Activated CD8-positive, alpha-beta T cell treated with anti-CD3 and anti-CD28 coated beads, Interleukin-2, amount 10 ng/mL, durations not matched to agents 7 days and 5 days (primary cell): ENCODE results near the gene PERCC1. TPM values are rescaled to one million over a fixed set of nuclear protein-coding genes. Genes with fewer than 3 reads are reported as not detected.

Experiments
- ATAC-seq: fragments of 150-1000 bp; cut with Tn5 transposase; one replicate; pipeline ENCODE4 v1.10.0; 2021; ENCODE audit warnings: moderate library complexity
- CTCF ChIA-PET: fragments of 350-600 bp; sonication (Branson Sonifier 250); formaldehyde crosslinking; loops from one replicate; lab custom pipeline; 2021; ENCODE audit warnings: antibody characterized with exemption; lab: Charles Lee
- POLR2A ChIA-PET: fragments of 350-600 bp; sonication (Branson Sonifier 250); formaldehyde crosslinking; loops from one replicate; lab custom pipeline; 2021; ENCODE audit warnings: antibody characterized with exemption; lab: Charles Lee
- DNase-seq: peaks from one replicate; pipeline ENCODE4 v3.0.0-alpha.2; 2020
- H3K27ac Mint-ChIP-seq: one replicate; pipeline ENCODE4 v1.8.0; 2021; ENCODE audit warnings: mild to moderate bottlenecking, mixed read lengths
- H3K27me3 Mint-ChIP-seq: one replicate; pipeline ENCODE4 v1.8.0; 2021; ENCODE audit warnings: low read depth, mixed read lengths
- H3K36me3 Mint-ChIP-seq: one replicate; pipeline ENCODE4 v1.8.0; 2021; ENCODE audit warnings: low read depth, mixed read lengths
- H3K4me1 Mint-ChIP-seq: one replicate; pipeline ENCODE4 v1.8.0; 2021; ENCODE audit warnings: low read depth, mixed read lengths
- H3K4me3 Mint-ChIP-seq: one replicate; pipeline ENCODE4 v1.8.0; 2021; ENCODE audit warnings: mild to moderate bottlenecking, mixed read lengths
- H3K9me3 Mint-ChIP-seq: one replicate; pipeline ENCODE4 v1.8.0; 2022; ENCODE audit warnings: mixed read lengths; ENCODE audit not compliant: insufficient read depth
- total RNA-seq, 2 experiments: library from RNA; stranded (reverse); gene quantifications; one replicate each; pipeline ENCODE4 v1.2.3, GENCODE V29; 2021

Gene PERCC1
- total RNA-seq, 2 experiments from 2014 or later, result 0.37 TPM; not detected in 1

GRCh38 chr16:1397779-1398178 is 33.1 kb upstream of the PERCC1 start:
- DNase-seq (no peak), ATAC-seq (no peak)
- ChIA-PET CTCF (no interaction called here), POLR2A (interaction anchor here (1.0 kb wide), 1 partner anchor 13 kb away, joined by 3 read pairs; no protein-coding TSS in a partner anchor)
- Mint-ChIP-seq H3K4me3 (no peak overlapping the region), H3K4me1 (no peaks in the 10 kb centered on the region), H3K27me3 (no peaks in the 10 kb centered on the region), H3K36me3 (peaks cover 14% of the 10 kb centered on the region), H3K9me3 (no peaks in the 10 kb centered on the region), H3K27ac (no peak overlapping the region)

- Mint-ChIP-seq H3K9me3 (no peaks in the 10 kb centered on the region), H3K36me3 (peaks cover 14% of the 10 kb centered on the region), H3K27me3 (no peaks in the 10 kb centered on the region), H3K4me1 (no peaks in the 10 kb centered on the region), H3K27ac (no peak overlapping the region), H3K4me3 (no peak overlapping the region)
- CTCF ChIA-PET, result no interaction called here
- ATAC-seq (no peak), DNase-seq (no peak)
- POLR2A ChIA-PET, result interaction anchor here (1.0 kb wide), 1 partner anchor 14 kb away, joined by 3 read pairs; no protein-coding TSS in a partner anchor
Observed at GRCh38 chr16:1398351-1398750, 32.5 kb upstream of the PERCC1 start.

- Mint-ChIP-seq H3K4me1 (no peaks in the 10 kb centered on the region), H3K9me3 (no peaks in the 10 kb centered on the region), H3K36me3 (peaks cover 14% of the 10 kb centered on the region), H3K27me3 (no peaks in the 10 kb centered on the region), H3K27ac (no peak overlapping the region), H3K4me3 (no peak overlapping the region)
- ATAC-seq (no peak), DNase-seq (no peak)
- CTCF ChIA-PET, result no interaction called here
- POLR2A ChIA-PET, result interaction anchor here (1.0 kb wide), 1 partner anchor 15 kb away, joined by 3 read pairs; no protein-coding TSS in a partner anchor
Observed at GRCh38 chr16:1398826-1399581, 31.9 kb upstream of the PERCC1 start.

GRCh38 chr16:1401061-1401757 is 29.7 kb upstream of the PERCC1 start:
- POLR2A ChIA-PET, result interaction anchor here (0.5 kb wide), 1 partner anchor 11 kb away, joined by 3 read pairs; no protein-coding TSS in a partner anchor
- no peak for ATAC-seq
- Mint-ChIP-seq H3K4me3 (no peak overlapping the region), H3K36me3 (peaks cover 14% of the 10 kb centered on the region), H3K27me3 (no peaks in the 10 kb centered on the region), H3K27ac (no peak overlapping the region), H3K4me1 (no peaks in the 10 kb centered on the region), H3K9me3 (no peaks in the 10 kb centered on the region)
- CTCF ChIA-PET, result no interaction called here
- no peak for DNase-seq

- no peaks in the 10 kb centered on the region for H3K9me3 Mint-ChIP-seq
- DNase-seq (no peak), ATAC-seq (no peak)
- H3K27me3 Mint-ChIP-seq, result no peaks in the 10 kb centered on the region
- no peaks in the 10 kb centered on the region for H3K4me1 Mint-ChIP-seq
- peaks cover 12% of the 10 kb centered on the region for H3K36me3 Mint-ChIP-seq
- H3K4me3 Mint-ChIP-seq, result no peak overlapping the region
- POLR2A ChIA-PET, result no interaction called here
- CTCF ChIA-PET, result no interaction called here
- H3K27ac Mint-ChIP-seq, result no peak overlapping the region
Observed at GRCh38 chr16:1401758-1402154, 29.1 kb upstream of the PERCC1 start.

GRCh38 chr16:1403036-1403435 is 27.8 kb upstream of the PERCC1 start:
- Mint-ChIP-seq H3K36me3 (peaks cover 11% of the 10 kb centered on the region), H3K27me3 (no peaks in the 10 kb centered on the region), H3K9me3 (no peaks in the 10 kb centered on the region), H3K4me1 (peaks cover 8% of the 10 kb centered on the region), H3K4me3 (no peak overlapping the region), H3K27ac (no peak overlapping the region)
- ChIA-PET CTCF (no interaction called here), POLR2A (no interaction called here)
- ATAC-seq, result no peak
- DNase-seq, result no peak

- Mint-ChIP-seq H3K9me3 (no peaks in the 10 kb centered on the region), H3K36me3 (peaks cover 9% of the 10 kb centered on the region), H3K27me3 (no peaks in the 10 kb centered on the region), H3K27ac (no peak overlapping the region), H3K4me1 (peaks cover 11% of the 10 kb centered on the region), H3K4me3 (no peak overlapping the region)
- DNase-seq (no peak), ATAC-seq (no peak)
- CTCF ChIA-PET, result no interaction called here
- POLR2A ChIA-PET, result no interaction called here
Observed at GRCh38 chr16:1403733-1404132, 27.1 kb upstream of the PERCC1 start.

- Mint-ChIP-seq H3K4me1 (peaks cover 18% of the 10 kb centered on the region), H3K36me3 (peaks cover 8% of the 10 kb centered on the region), H3K27me3 (no peaks in the 10 kb centered on the region), H3K27ac (no peak overlapping the region), H3K4me3 (peak overlapping the region; percentile 71), H3K9me3 (no peaks in the 10 kb centered on the region)
- ATAC-seq, result no peak
- no peak for DNase-seq
- ChIA-PET CTCF (interaction anchor here (2.6 kb wide), 1 partner anchor 44 kb away, joined by 9 read pairs; no protein-coding TSS in a partner anchor), POLR2A (interaction anchor here (0.6 kb wide), 1 partner anchor 423 kb away, joined by 3 read pairs; no protein-coding TSS in a partner anchor)
Observed at GRCh38 chr16:1407753-1408152, 23.1 kb upstream of the PERCC1 start.

- POLR2A ChIA-PET, result no interaction called here
- CTCF ChIA-PET, result interaction anchor here (2.6 kb wide), 1 partner anchor 45 kb away, joined by 9 read pairs; no protein-coding TSS in a partner anchor
- Mint-ChIP-seq H3K27me3 (no peaks in the 10 kb centered on the region), H3K27ac (peak overlapping the region; percentile 46), H3K4me3 (peak overlapping the region; percentile 71), H3K4me1 (peaks cover 19% of the 10 kb centered on the region), H3K9me3 (no peaks in the 10 kb centered on the region), H3K36me3 (peaks cover 8% of the 10 kb centered on the region)
- ATAC-seq (peak; percentile 97), DNase-seq (peak; percentile 96)
Observed at GRCh38 chr16:1408171-1408837, 22.6 kb upstream of the PERCC1 start.

- no peak overlapping the region for H3K4me3 Mint-ChIP-seq
- CTCF ChIA-PET, result interaction anchor here (1.2 to 2.5 kb wide), 3 partner anchors 8 to 59 kb away, joined by 3 to 6 read pairs (median 6); partner anchors contain the start of gene UQCC4
- no peak overlapping the region for H3K27ac Mint-ChIP-seq
Observed at GRCh38 chr16:1412847-1413246, 18.0 kb upstream of the PERCC1 start.

GRCh38 chr16:1413684-1414531 is 17.0 kb upstream of the PERCC1 start:
- DNase-seq, result peak; percentile 79
- peaks cover 12% of the 10 kb centered on the region for H3K36me3 Mint-ChIP-seq
- POLR2A ChIA-PET, result no interaction called here
- CTCF ChIA-PET, result no interaction called here
- no peaks in the 10 kb centered on the region for H3K9me3 Mint-ChIP-seq
- ATAC-seq, result peak; percentile 57
- peak overlapping the region; percentile 81 for H3K4me3 Mint-ChIP-seq
- H3K27me3 Mint-ChIP-seq, result no peaks in the 10 kb centered on the region
- peaks cover 26% of the 10 kb centered on the region for H3K4me1 Mint-ChIP-seq
- H3K27ac Mint-ChIP-seq, result peak overlapping the region; percentile 89

More at GRCh38 chr16:1412847-1413246, 18.0 kb upstream of the PERCC1 start:
- Mint-ChIP-seq H3K4me1 (peaks cover 22% of the 10 kb centered on the region), H3K9me3 (no peaks in the 10 kb centered on the region), H3K36me3 (peaks cover 10% of the 10 kb centered on the region), H3K27me3 (no peaks in the 10 kb centered on the region)
- POLR2A ChIA-PET, result no interaction called here
- no peak for ATAC-seq
- no peak for DNase-seq
